HG03565 (cell line): ENCODE measurements around the gene ZFPM1.

ENCODE experiments used
- ATAC-seq: cut with Tn5 transposase; IDR thresholded peaks from one replicate; pipeline ENCODE4 v1.9.1; 2021; ENCODE audit warnings: mild to moderate bottlenecking, moderate library complexity; ENCODE audit not compliant: unreplicated experiment

Gene ZFPM1

GRCh38 chr16:88524973-88525662 lies 72.0 kb downstream of the ZFPM1 start:
- no peak for ATAC-seq

- ATAC-seq, result no peak
Observed at GRCh38 chr16:88525663-88525990, 72.5 kb downstream of the ZFPM1 start.

- no peak for ATAC-seq
Observed at GRCh38 chr16:88526008-88526905, 73.2 kb downstream of the ZFPM1 start.

- no peak for ATAC-seq
Observed at GRCh38 chr16:88526906-88527185, 73.8 kb downstream of the ZFPM1 start.

GRCh38 chr16:88527186-88527936 lies 74.3 kb downstream of the ZFPM1 start:
- no peak for ATAC-seq

GRCh38 chr16:88527937-88528743 lies 75.1 kb downstream of the ZFPM1 start:
- ATAC-seq, result no peak

- no peak for ATAC-seq
Observed at GRCh38 chr16:88528902-88529318, 75.8 kb downstream of the ZFPM1 start.

- ATAC-seq, result no peak
Observed at GRCh38 chr16:88529596-88529995, 76.5 kb downstream of the ZFPM1 start.

GRCh38 chr16:88530051-88530857 lies 77.2 kb downstream of the ZFPM1 start:
- ATAC-seq, result no peak

GRCh38 chr16:88530858-88531203 lies 77.8 kb downstream of the ZFPM1 start:
- ATAC-seq, result no peak

- no peak for ATAC-seq
Observed at GRCh38 chr16:88531346-88531745, 78.3 kb downstream of the ZFPM1 start.

GRCh38 chr16:88531931-88532433 lies 78.9 kb downstream of the ZFPM1 start:
- no peak for ATAC-seq

- no peak for ATAC-seq
Observed at GRCh38 chr16:88532434-88533241, 79.6 kb downstream of the ZFPM1 start.

- no peak for ATAC-seq
Observed at GRCh38 chr16:88533381-88533917, 80.4 kb downstream of the ZFPM1 start.

- no peak for ATAC-seq
Observed at GRCh38 chr16:88533932-88534637, 81.0 kb downstream of the ZFPM1 start.

GRCh38 chr16:88534638-88535190 lies 81.6 kb downstream of the ZFPM1 start:
- ATAC-seq, result no peak

GRCh38 chr16:88535191-88535856 lies 82.2 kb downstream of the ZFPM1 start:
- ATAC-seq, result no peak

GRCh38 chr16:88535857-88536222 lies 82.8 kb downstream of the ZFPM1 start:
- no peak for ATAC-seq
